Transverse colon (tissue), 4 donors: ENCODE measurements around the gene KRTAP3-3. TPM values are rescaled to one million over a fixed set of nuclear protein-coding genes. Genes with fewer than 3 reads are reported as not detected.
"Not testable (repeated sequence)": the region's sequence is repeated elsewhere in the genome, so short reads cannot be mapped to it uniquely, and the experiment has no call there.

Experiments
- DNase-seq: peaks from one replicate; pipeline ENCODE4 v3.0.0-alpha.2; 2019
- H3K27ac ChIP-seq, 4 donors: fragments of 200-600 bp; sonication (generic); 2 replicates each; pipeline ENCODE4 v1.5.1; 2016 to 2018; ENCODE audit warnings: inconsistent platforms in 4 of 4
- H3K27me3 ChIP-seq: fragments of 200-600 bp; sonication (generic); 2 replicates; pipeline ENCODE4 v1.5.1; 2017; ENCODE audit warnings: inconsistent platforms
- H3K36me3 ChIP-seq, 4 donors: fragments of 200-600 bp; sonication (generic); 2 replicates each; pipeline ENCODE4 v1.5.1; 2017 to 2019; ENCODE audit warnings: inconsistent platforms in 4 of 4
- H3K4me1 ChIP-seq, 4 donors: fragments of 200-600 bp; sonication (generic); 2 replicates each; pipeline ENCODE4 v1.5.1; 2017 to 2020; ENCODE audit warnings: inconsistent platforms in 4 of 4
- H3K4me3 ChIP-seq, 4 donors: fragments of 200-600 bp; sonication (generic); 1 replicate in 1 of 4; 2 replicates in 3 of 4; pipeline versions ENCODE4 v1.5.1 to v1.6.1; 2017 to 2019; ENCODE audit warnings: inconsistent platforms in 4 of 4
- H3K9me3 ChIP-seq, 2 donors: fragments of 200-600 bp; sonication (generic); 2 replicates each; pipeline ENCODE4 v1.5.1; 2017 to 2019; ENCODE audit warnings: inconsistent platforms in 2 of 2
- CTCF ChIP-seq, 5 experiments: fragments of 200-600 bp in 3 of 5; fragments of 450-650 bp in 2 of 5; sonication (generic) in 3 of 5; IDR thresholded peaks; 1 replicate in 2 of 5; 2 replicates in 3 of 5; pipeline ENCODE4 v1.5.1; 2016 to 2017; ENCODE audit warnings: antibody characterized with exemption in 5 of 5, inconsistent platforms in 3 of 5, mild to moderate bottlenecking in 2 of 5, moderate library complexity in 1 of 5
- EP300 ChIP-seq: sonication (generic); formaldehyde crosslinking; IDR thresholded peaks from one replicate; pipeline ENCODE4 v1.6.1; 2017; ENCODE audit warnings: antibody characterized with exemption, low read depth
- POLR2A ChIP-seq: fragments of 450-650 bp; IDR thresholded peaks from one replicate; pipeline ENCODE4 v1.6.1; 2016; ENCODE audit warnings: antibody characterized with exemption, mild to moderate bottlenecking, moderate library complexity
- POLR2AphosphoS5 ChIP-seq, 3 donors: sonication (generic); formaldehyde crosslinking; IDR thresholded peaks; one replicate each; pipeline ENCODE4 v1.6.1; 2016; ENCODE audit warnings: antibody characterized with exemption in 3 of 3
- WGBS, 2 donors: methylation state at CpG; one replicate each; pipeline ENCODE4 v1.1.5; 2018; ENCODE audit warnings: low coverage in 1 of 2; 5-methylcytosine and 5-hydroxymethylcytosine counted together
- in situ Hi-C, 4 donors: fragments of 200-750 bp; cut with MboI; loops; one replicate each; pipeline versions ENCODE4 v1.15.0 to v1.15.1; 2017; ENCODE audit warnings: low sequenced_read_pairs in 3 of 4, low pct_ligation_motif_present in 1 of 4, low pct_unique_long_range_greater_than_20kb in 1 of 4
- intact Hi-C: fragments of 100-400 bp; cut with DNase I; formaldehyde crosslinking; loops from one replicate; pipeline ENCODE4 v1.15.1; 2023; ENCODE audit warnings: low total_unique reads
- total RNA-seq, 4 donors: library from RNA; depleted of rRNA; stranded (reverse); fragments of >200 nt; gene quantifications; one replicate each; pipeline ENCODE4 v1.1.0, GENCODE V29; 2016

The KRTAP3-3 gene
- total RNA-seq, 4 donors from 2014 or later = not detected

- Histone ChIP-seq H3K4me3 (no peak overlapping the region), H3K27ac (no peak overlapping the region), H3K4me1 (no peaks in the 10 kb centered on the region), H3K9me3 (no peaks in the 10 kb centered on the region), H3K27me3 (no peaks in the 10 kb centered on the region), H3K36me3 (no peaks in the 10 kb centered on the region)
- WGBS, 2 donors = 85 to 87% methylated on average over 3 to 4 of the region's 4 CpGs
- in situ Hi-C loops = no loop called here
- no peak for DNase-seq
- intact Hi-C loops = no loop called here
- no peak for TF ChIP-seq CTCF (IDR thresholded peaks at IDR 0.05)
- no peak for TF ChIP-seq EP300
- TF ChIP-seq POLR2AphosphoS5 (IDR thresholded peaks at IDR 0.05) = no peak
- TF ChIP-seq POLR2A = no peak
Measured at GRCh38 chr17:41001795-41002194, 7.8 kb upstream of the KRTAP3-3 start.

GRCh38 chr17:40999563-40999962 lies 5.6 kb upstream of the KRTAP3-3 start, which contains the start of gene KRTAP3-2:
KRTAP3-2 (minus strand) TSS chr17:40999906; CDS start chr17:40999853, 53 bp downstream.
- H3K27me3 ChIP-seq, H3K4me3 ChIP-seq, H3K9me3 ChIP-seq, in situ Hi-C loops, DNase-seq, H3K36me3 ChIP-seq, H3K27ac ChIP-seq, intact Hi-C loops, H3K4me1 ChIP-seq: not testable (repeated sequence)
- 73% methylated on average over 6 of the region's 6 CpGs; no CpG with 5 or more reads in 1 of the 2 donors for WGBS, 2 donors

DNA sequence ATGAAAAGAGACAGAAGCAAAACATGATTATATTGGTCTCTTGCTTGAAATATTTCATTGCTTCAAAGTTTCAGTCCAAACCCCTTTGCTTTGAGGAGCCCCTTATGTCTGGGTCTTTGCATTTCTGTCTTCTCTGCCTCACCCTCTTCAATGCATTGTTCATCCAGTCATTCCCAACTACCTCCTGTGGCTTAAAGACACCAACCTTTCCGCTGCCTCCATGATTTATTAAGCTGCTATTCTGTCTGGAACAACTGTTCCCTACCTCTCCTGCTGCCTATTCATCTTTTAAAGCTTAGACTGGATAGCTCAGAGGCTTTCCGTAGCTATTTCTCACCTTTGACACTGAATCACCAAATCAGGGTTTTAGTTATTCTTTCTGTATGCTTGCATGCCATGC lies 3.4 kb upstream of the KRTAP3-3 start:
- H3K4me3 ChIP-seq = no peak overlapping the region
- no peak for TF ChIP-seq POLR2A
- no peak for TF ChIP-seq EP300
- TF ChIP-seq POLR2AphosphoS5 (IDR thresholded peaks at IDR 0.05) = no peak
- no peak for TF ChIP-seq CTCF (IDR thresholded peaks at IDR 0.05)
- H3K4me1 ChIP-seq = peaks cover 0 to 1% (median 0%) of the 10 kb centered on the region in 4 donors
- no peaks in the 10 kb centered on the region for H3K36me3 ChIP-seq
- intact Hi-C loops (no loop called here), in situ Hi-C loops (no loop called here)
- H3K9me3 ChIP-seq = no peaks in the 10 kb centered on the region
- WGBS, 2 donors = 77% methylated on average over 2 of the region's 2 CpGs
- H3K27ac ChIP-seq = no peak overlapping the region
- H3K27me3 ChIP-seq = no peaks in the 10 kb centered on the region
- no peak for DNase-seq

GRCh38 chr17:40996829-40997228 lies 2.9 kb upstream of the KRTAP3-3 start:
- Histone ChIP-seq H3K9me3 (no peaks in the 10 kb centered on the region), H3K27ac (no peak overlapping the region), H3K4me3 (no peak overlapping the region), H3K4me1 (peaks cover 0 to 4% (median 0%) of the 10 kb centered on the region in 4 donors), H3K36me3 (no peaks in the 10 kb centered on the region), H3K27me3 (peaks cover under 1% of the 10 kb centered on the region)
- in situ Hi-C loops = no loop called here
- TF ChIP-seq POLR2AphosphoS5 (IDR thresholded peaks at IDR 0.05) (no peak), EP300 (no peak), POLR2A (no peak), CTCF (IDR thresholded peaks at IDR 0.05) (no peak)
- intact Hi-C loops = no loop called here
- WGBS, 2 donors = 52 to 68% methylated on average over 4 of the region's 4 CpGs
- no peak for DNase-seq

DNA sequence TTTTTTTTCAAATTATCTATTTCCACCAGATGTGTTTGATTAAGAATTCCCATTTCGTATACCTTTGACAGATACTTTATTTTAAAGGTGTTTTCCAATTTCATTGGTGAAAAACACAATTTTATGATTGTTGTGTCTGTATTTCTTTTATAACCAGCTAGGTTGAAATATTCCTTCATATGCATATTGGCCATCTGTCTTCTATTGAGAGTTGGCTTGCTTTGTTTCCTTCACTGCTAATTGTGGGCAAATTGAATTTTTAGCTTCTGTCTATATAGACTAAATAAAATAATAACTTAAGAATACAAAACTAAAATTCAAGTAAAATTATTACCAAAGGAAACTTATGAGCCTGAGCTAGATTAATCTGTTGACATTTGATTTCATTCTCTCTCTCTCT lies 1.2 kb upstream of the KRTAP3-3 start:
- DNase-seq = no peak
- no peaks in the 10 kb centered on the region for H3K36me3 ChIP-seq
- 45% methylated on average over 1 of the region's 1 CpG; no CpG with 5 or more reads in 1 of the 2 donors for WGBS, 2 donors
- H3K27ac ChIP-seq = no peak overlapping the region
- in situ Hi-C loops = no loop called here
- TF ChIP-seq CTCF (IDR thresholded peaks at IDR 0.05) = no peak
- TF ChIP-seq EP300 = no peak
- no peak for TF ChIP-seq POLR2AphosphoS5 (IDR thresholded peaks at IDR 0.05)
- no peak for TF ChIP-seq POLR2A
- no peak overlapping the region for H3K4me3 ChIP-seq
- peaks cover 3% of the 10 kb centered on the region for H3K27me3 ChIP-seq
- peaks cover 0 to 4% (median 0%) of the 10 kb centered on the region in 4 donors for H3K4me1 ChIP-seq
- H3K9me3 ChIP-seq = no peaks in the 10 kb centered on the region
- intact Hi-C loops = no loop called here
